Left hindlimb (tissue), 1 donor: Measurements from ENCODE around the gene ANAPC4.
"Not testable (repeated sequence)": the region's sequence is repeated elsewhere in the genome, so short reads cannot be mapped to it uniquely, and the experiment has no call there.

Experiments
- DNase-seq: peaks from one replicate; pipeline ENCODE4 v3.0.0-alpha.2; 2018

ANAPC4 gene, protein sequence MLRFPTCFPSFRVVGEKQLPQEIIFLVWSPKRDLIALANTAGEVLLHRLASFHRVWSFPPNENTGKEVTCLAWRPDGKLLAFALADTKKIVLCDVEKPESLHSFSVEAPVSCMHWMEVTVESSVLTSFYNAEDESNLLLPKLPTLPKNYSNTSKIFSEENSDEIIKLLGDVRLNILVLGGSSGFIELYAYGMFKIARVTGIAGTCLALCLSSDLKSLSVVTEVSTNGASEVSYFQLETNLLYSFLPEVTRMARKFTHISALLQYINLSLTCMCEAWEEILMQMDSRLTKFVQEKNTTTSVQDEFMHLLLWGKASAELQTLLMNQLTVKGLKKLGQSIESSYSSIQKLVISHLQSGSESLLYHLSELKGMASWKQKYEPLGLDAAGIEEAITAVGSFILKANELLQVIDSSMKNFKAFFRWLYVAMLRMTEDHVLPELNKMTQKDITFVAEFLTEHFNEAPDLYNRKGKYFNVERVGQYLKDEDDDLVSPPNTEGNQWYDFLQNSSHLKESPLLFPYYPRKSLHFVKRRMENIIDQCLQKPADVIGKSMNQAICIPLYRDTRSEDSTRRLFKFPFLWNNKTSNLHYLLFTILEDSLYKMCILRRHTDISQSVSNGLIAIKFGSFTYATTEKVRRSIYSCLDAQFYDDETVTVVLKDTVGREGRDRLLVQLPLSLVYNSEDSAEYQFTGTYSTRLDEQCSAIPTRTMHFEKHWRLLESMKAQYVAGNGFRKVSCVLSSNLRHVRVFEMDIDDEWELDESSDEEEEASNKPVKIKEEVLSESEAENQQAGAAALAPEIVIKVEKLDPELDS

DNA sequence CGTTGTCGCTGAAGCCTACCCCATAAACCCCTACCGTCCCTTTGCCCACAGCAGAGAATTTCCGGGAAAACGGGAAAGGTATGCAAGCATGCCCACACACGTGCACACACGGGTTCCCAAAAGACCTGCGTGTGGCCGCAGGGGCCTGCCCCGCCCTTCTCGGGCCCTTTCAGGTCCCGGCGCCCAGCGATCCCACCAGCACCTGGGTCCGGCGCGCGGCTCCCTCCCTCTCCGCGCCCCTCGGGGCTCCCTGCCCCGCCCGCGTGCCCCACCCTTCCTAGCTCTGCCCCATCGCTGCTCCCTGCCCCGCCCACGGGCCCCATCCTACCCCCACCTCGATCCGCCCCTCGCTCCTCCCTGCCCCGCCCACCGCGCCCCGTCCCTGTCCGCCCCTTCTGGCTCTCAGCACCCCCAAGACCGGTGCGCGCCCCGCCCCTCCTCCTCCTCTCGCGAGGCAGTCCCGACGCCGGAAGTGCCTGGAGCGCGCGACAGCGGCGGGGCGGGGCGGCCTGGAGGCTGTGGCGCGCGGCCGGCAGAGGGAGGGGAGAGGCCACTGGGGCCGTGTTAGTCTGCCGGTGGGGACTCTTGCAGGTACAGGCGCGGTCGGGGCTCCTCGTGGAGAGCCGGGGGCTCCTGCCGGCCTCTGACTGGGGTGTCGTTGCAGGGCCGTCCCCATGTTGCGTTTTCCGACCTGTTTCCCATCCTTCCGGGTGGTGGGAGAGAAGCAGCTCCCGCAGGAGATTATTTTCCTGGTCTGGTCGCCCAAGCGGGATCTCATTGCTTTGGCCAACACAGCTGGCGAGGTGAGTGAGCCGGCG, at the start of gene ANAPC4:
Gene ANAPC4 (plus strand): TSS at position 510 of the 818 bp plus-strand sequence. CDS start 165 bp downstream, at position 675.
- DNase-seq, result peak; percentile 94

DNA sequence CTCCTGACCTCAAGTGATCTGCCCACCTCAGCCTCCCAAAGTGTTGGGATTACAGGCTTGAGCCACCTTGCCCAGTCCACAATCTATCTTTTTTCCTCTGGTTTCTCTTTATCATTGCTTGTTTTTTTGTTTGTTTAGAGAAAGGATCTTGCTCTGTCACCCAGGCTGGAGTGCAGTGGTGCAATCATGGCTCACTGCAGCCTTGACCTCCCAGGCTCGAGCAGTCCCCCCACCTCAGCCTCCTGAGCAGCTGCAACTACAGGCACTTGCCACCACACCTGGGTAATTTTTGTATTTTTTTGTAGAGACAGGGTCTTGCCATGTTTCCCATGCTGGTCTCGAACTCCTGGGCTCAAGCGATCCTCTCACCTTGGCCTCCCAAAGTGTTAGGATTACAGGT, 48.6 kb upstream of the ANAPC4 start:
- not testable (repeated sequence) for DNase-seq

DNA sequence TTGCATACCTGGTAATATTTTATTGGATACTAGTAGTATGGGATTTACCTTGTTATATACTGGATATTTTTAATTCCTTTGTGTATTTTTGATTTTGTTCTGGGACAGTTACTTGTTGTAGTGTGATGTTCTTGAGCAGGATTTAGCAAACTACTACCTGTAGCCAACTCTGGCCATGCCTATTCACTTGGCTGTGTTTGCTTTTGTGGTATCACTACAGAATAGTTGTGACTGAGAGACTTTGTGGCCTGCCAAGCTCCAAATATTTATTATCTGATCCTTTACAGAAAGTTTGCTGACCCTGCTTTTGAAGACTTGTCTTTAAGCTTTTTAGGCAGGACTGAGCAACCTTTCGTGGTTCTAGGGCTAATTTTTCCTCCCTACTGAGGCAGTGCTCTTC, 46.7 kb upstream of the ANAPC4 start:
- DNase-seq, result no peak

DNA sequence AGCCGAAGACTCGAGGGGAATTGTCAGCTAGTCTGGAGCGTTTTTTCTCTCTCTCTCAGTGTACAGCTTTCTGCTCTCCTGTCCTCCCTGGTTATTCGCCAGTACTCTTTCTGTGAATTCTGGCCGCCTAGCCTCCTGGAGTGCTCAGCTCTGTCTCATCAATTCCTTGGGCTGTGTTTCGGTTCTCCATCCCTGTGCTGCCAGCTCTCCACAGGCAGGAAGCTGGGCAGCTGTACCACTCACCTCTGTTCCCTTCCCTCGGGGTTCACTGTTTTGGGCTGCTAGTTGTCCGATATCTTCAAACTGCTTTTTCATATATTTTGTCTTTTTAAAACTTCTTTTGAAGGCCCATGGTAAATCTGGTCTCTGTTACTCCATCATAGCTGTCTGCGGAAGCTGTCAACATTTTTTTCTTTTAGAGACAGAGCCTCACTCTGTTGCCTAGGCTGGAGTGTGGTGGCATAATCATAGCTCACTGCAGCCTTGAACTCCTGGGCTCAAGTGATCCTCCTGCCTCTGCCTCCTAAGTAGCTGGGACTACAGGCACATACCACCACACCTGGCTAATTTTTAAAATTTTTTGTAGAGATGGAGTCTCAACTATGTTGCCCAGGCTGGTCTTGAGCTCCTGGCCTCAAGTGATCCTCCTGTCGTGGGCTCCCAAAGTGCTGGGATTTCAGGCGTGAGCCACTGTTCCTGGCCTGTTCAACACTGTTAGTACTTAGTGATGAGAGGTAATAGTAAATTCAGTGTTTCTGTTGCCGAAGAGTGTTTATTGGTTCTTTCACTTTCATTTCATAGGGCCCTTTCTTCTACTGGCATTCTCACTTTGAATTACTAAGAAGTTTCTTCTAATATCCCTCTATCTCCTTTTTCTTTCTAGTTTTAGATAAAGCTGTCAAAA, 45.9 kb upstream of the ANAPC4 start:
- no peak for DNase-seq

DNA sequence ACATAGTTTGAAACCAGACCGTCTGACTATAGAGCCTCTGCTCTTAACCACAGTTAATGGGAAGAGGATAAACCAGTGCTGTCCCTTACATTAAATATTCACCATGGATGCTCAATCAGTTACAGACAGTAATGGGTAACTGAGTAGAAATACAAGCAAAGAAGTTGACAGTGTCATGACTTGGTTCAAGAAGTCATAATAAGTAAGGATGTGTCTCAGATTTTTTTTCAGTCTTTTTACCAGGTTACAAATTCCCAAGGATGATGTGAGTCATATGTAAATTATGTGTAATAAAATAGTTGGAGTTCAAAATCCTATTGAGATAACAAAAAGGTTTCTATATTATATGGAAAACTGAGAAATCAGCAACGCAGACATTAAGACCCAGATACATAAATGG, 33.4 kb upstream of the ANAPC4 start:
- no peak for DNase-seq

DNA sequence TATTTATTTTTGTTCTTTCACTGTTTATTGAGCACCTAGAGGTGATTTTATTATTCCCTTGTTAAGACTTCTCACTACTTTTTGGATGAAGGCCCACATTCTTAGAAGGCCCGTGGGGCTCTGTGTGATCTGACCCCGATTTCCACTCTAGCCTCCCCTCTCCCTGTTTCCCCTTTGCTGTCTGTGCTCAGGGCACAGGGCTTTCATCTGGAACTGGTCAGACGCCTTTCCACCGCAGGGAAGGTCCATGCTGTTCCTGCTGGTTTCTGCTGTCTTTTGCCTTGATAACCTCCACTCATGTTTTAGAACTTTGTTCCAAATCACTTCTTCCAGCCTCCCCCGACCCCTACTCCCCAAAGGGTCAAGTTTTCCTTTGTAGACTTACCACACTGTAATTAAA, 31.3 kb upstream of the ANAPC4 start:
- DNase-seq, result no peak

DNA sequence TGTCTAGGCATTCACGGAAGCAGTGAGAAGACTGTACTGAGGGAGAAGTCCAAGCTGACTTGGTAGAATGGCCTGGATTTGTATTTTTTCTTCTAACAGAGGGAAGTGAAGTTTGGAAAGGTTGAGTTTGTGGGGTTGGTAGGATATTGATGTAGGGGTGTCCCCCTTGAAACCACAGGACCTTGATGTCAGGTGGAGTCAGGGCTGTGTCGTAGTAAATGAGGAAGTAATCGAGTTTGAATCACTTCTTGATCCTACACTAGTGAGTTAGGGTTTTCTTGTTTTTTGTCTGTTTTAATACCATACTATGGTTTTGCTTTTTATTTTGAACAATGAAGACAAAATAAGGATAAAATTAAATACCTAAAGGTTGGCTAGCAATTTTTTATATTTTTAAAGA, 30.1 kb upstream of the ANAPC4 start:
- no peak for DNase-seq

DNA sequence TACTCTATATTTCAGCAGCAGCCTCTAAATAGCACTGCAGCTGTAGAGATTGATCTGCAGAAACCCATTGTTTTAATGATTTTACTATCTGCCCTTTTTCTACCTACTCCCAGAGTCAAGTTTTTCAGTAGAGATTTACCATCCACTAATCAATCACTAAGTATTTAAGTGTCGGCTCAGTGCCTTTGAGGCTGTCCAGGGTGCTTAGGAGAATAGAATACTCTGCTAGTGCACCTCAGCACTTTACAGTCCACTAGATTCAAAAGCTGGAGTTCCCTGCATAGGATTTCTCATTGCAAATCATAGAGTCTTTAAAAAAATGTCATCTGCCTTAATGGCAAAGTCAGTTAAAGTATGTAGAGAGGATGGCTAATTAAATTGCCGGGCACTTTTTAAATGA, 29.6 kb upstream of the ANAPC4 start:
- no peak for DNase-seq

DNA sequence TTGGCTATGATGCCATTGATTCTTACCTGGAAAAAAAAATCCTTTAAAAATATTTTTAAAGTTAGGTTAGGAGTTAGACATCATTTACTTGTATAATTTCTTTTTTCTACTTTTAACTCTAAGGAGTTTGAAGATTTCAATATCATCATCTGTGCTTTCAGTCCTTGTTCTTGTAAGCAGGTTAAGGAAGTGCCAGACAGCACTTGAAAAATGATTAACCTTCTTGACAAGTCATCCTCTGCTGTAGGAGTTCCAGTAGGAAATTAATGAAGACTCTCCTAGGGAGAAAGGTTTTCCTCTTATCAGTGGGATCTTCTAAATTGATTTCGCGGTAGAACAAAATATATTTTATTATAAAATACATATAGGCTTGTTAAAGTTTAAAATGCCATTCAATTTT, 29.1 kb upstream of the ANAPC4 start:
- DNase-seq, result no peak

DNA sequence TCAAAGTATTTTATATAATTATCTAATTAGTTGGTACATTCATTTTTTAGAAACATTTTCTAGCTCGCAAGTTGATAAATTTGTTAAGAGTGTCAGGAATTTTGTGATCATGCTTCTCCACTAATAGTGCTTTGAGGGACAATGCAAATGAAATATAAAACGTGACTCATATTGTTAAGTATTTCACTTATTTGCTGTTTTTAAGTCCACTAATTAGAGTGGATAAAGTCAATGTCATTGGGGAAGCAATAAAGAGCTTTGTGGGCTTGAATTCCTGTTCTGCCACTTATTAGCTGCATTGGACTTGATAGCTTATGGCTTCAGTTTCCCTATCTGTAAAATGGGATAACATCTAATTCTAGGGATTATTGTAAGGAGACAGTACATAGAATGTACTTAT, 26.5 kb upstream of the ANAPC4 start:
- DNase-seq, result no peak

DNA sequence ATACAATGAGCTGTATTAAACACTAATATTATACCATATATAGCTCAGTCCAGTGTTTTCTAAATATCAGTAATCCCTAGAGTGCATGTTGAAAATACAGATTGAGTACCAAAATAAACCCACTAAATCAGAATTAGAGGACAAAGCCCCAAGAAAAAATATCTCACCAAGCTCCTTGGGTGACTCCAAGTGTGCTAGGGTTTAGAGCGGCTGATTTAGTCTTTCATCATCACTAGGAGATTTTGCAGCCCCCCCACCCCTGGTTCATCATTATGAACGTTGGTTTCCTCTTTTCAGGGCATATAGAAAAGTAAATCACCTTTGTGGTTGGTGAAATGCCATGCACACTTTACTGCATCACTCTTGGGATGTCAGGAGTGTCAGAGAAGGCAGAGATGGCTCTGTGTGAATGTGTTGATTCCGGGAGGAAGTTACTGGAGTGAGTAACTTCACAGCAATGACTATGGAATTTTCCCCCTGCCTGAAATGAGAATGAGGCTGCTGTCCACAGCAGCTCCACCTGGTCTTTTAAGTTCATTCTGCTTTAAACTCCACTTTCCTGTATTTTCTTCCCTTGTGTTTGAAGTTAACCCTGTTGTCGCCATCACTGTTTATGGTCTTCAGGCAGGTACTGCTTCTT, 25.2 kb upstream of the ANAPC4 start:
- no peak for DNase-seq

DNA sequence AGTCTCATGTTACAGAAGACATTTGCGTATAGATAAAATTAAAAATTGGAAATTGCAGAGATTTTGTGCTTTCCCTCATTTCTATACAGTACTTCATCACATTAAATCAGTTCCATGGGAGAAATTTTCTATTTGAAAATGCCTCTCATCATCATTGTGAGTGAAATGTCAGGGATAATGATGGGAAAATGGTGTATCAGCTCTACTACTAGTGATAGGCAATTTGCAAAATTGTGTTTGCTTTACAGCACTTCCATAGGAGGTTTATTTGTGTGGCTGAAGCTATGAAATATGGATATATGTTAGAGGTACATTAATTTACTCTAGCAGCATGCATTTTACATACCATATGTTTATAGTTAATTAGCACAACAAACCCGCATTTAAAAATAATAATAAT, 21.0 kb upstream of the ANAPC4 start:
- DNase-seq, result no peak

DNA sequence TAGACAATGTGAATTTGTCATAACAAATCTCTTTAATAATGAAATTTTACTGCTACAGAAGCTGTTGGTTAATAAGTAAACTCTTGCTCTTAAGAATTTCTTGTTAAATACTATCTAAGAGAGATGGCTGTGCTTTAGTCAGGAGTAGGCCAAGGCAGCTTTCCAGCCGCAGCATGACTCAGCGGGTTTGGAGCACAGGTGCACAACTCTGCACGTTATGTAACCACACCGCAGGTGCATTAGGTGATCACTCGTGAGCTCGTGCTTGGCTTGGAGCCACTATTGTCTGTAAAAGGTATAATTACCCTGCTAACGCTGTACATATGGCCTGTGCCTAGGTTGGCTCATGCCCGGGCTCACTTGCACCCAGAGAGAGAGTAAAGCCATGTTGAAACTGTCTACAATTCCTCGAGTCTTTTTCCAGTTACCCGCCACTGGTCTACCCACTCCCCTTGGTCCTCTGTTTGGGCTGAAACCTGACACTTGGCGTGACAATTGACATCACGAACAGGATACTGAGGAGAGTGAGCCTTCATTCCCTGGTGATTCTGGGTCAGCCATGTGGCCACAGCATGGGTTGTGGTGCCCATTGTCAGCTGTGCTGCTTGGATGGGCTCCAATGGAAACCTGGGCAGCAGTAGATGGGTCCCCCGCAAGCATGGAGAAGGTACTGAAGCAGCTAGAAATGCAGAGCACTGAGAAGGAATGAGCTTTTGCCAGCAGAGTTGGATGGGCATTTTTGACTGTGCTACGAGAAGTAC, 18.4 kb upstream of the ANAPC4 start:
- DNase-seq, result no peak

DNA sequence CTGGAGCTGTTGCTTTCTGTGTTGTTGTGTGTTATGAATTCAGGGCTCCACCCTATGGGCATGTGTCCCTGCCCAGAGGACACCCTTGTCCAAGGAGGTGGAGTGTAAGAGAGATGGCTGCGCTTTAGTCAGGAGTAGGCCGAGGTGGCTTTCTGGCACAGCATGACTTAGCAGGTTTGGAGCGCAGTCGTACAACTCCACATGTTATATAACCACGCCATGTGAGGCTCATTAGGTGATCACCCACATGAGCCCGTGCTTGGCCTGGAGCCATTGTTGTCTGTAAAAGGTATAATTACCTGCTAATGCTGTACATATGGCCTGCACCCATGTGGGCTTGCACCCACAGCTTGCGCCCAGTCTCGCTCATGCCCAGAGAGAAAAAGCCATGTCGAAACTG, 15.8 kb upstream of the ANAPC4 start:
- no peak for DNase-seq

DNA sequence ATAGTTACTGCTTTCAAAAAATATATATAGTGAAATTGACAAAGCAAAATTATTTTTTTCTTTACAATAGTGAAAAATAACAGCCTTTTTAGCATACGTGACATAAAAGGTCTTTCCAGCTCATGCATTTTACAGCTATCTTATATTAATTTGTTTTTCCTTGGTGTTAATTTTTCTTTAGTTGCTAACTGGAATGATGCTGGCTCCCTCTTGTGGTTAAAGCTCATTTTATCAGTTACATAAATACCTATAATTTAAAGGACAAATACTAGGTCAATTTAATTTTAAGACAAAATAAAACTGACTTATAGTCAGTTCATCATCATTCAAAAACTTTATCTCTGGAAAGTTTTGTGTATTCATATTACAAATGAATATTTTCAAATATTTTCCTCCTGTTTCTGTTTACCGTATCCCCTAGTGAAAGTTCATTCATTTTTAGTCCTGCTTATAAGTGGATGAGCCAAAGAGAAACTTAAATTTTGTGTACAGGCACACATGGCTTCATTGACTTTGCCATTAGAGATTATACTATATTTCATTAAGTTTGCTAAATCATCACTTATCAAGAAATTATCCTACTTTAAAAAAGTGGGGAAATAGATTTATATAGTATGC, 9.9 kb upstream of the ANAPC4 start:
- DNase-seq, result no peak

DNA sequence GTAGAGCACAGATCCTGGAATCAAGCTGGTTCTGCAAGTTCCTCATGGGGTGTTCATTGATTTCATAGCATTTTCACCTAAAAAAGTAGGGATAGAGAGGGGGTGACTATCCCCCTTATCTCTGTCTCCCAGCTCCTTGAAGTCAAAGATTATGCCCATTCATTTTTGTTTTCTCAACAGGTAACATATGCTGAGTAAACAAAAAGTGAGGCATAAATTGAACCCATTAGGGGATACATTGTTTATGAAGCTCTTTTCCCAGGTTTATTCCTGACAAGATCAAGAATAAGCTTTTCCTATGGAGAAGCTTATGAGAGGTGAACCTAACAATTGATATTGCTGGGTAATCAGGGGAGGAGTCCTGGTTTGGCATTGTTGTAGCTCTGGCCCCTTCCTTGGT, 9.2 kb upstream of the ANAPC4 start:
- no peak for DNase-seq

DNA sequence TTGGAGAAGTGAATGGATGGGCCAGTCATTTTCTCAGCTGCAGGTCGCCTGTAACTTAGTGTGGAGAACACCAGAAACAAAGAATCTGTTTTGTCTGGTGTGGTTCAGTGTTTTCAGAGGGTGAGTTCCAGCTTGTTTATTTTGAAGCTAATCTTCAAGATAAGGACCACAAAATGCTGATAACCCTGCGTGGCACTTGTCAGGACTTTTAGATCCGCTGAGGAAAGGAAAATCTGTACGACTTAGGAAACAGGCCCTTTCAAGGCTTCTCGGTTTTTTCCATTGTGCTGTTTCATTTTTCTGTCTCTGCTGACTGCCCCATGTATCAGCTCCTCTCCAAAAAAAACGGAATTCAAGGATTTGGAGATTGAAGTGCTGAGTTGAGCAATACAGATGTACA, 8.7 kb upstream of the ANAPC4 start:
- no peak for DNase-seq

DNA sequence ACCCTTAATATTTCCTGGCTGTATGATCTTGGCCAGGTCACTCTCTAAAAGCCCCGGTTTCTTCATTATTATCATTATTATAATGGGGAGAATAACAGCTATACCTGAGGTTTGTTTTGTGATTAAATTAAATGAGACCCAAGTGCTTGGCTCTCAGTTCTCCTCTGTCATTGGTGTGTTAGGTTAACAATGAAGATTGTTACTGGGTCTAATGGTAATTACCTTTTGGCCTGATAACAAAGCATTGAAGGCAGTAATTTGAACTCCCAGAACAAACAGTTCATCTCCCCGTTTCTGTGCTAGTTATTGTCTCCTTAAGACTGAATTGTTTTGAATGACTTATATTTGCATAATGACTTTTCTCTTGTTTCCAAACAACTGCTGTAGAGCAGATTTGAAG, 6.8 kb upstream of the ANAPC4 start:
- DNase-seq, result no peak

DNA sequence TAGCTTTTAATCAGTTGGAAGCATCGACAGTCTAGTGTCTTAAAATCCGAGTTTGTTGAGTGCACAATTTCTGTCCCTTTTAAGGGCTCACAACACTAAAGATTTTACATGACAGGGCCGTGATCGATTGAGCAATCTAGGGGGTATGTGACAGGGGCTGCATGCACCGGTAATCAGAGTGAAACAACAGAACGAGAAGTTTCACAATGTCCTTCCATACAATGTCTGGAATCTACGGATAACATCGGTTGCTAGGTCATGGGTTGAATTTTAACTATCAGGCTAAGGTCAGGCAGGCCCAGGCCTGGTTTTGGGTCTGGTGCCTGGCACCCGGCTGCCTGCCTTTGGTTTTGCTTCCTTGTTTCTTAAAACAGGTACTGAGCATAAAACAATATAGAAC, 4.5 kb upstream of the ANAPC4 start:
- DNase-seq, result not testable (repeated sequence)
